GM12892 (cell line): ENCODE data around the gene NRXN2.

Source experiments
- POLR2A ChIP-seq: IDR thresholded peaks from 2 replicates; pipeline ENCODE4 v1.6.1; 2011; ENCODE audit warnings: low read depth, low read length, control low read depth
- POLR2AphosphoS5 ChIP-seq: IDR thresholded peaks from 2 replicates; pipeline ENCODE4 v1.6.1; 2011; ENCODE audit warnings: low read depth, low read length, control low read depth
- TAF1 ChIP-seq: IDR thresholded peaks from 2 replicates; pipeline ENCODE4 v1.6.1; 2011; ENCODE audit warnings: low read depth, mild to moderate bottlenecking, control low read depth, low read length, borderline replicate concordance

- TF ChIP-seq POLR2A (no peak), POLR2AphosphoS5 (no peak), TAF1 (no peak)
Observed at GRCh38 chr11:64598106-64598796, 124.7 kb downstream of the NRXN2 start.
